Esophagus mucosa (tissue), 1 donor: Measurements from ENCODE around the gene ZAR1L. TPM values are rescaled to one million over a fixed set of nuclear protein-coding genes. Genes with fewer than 3 reads are reported as not detected.

ENCODE experiments used
- ATAC-seq: fragments of 200-7000 bp; cut with Tn5 transposase; one replicate; pipeline ENCODE4 v1.9.1; 2020
- total RNA-seq: library from RNA; stranded (reverse); gene quantifications from one replicate; pipeline ENCODE4 v1.2.4, GENCODE V29; 2023
- donor health status: DM: yes; HTN: yes; CAD: no.

The ZAR1L gene
- total RNA-seq, 1 donor from 2014 or later: not detected

- no peak for ATAC-seq
These were observed 60.0 kb downstream of the ZAR1L start for GRCh38 chr13:32254916-32255723.

- no peak for ATAC-seq
These were observed 60.7 kb downstream of the ZAR1L start for GRCh38 chr13:32254416-32254815.

DNA sequence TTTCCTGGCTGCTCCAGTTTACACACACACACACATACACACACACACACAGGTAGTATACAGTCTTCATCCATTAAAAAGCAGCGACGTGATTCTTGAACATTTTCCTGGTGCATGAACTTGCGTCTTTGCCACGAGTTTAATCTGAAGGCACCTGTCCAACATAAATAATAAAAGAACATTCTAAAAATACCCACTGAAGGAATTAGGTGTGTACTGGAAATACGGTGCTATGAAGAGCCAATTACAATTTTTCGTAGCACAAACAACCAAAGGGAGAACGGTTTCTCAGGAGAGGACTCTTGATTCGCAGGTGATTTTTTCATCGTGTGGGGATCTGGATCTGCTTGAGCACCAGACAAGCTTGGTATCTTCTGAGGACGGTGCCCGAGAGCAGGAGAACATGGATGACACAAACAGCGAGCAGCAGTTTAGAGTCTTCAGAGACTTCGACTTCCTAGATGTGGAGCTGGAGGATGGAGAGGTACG, 61.2 kb downstream of the ZAR1L start:
- peak; percentile 35 for ATAC-seq

Other genes starting within 250 kb of the ZAR1L start
- 7.3 TPM for gene BRCA2, start 145 bp upstream of the ZAR1L start, total RNA-seq
- gene N4BP2L1, start 112.8 kb upstream of the ZAR1L start, total RNA-seq: 1.8 TPM
- gene N4BP2L2, start 223.4 kb upstream of the ZAR1L start, total RNA-seq: 46.1 TPM